Stimulated activated CD4-positive, alpha-beta T cell treated with anti-CD3 and anti-CD28 coated beads, Interleukin-4, amount 100 ng/mL, for 1 hour (primary cell): Measurements from ENCODE around the gene BACH2.
A peak's percentile ranks its signal among the peaks of the same experiment; 100 is the strongest.
"Not testable (repeated sequence)": the region's sequence is repeated elsewhere in the genome, so short reads cannot be mapped to it uniquely, and the experiment has no call there.

Source experiments
- DNase-seq: peaks from one replicate; pipeline ENCODE4 v3.0.0-alpha.2; 2020

BACH2 gene

DNA sequence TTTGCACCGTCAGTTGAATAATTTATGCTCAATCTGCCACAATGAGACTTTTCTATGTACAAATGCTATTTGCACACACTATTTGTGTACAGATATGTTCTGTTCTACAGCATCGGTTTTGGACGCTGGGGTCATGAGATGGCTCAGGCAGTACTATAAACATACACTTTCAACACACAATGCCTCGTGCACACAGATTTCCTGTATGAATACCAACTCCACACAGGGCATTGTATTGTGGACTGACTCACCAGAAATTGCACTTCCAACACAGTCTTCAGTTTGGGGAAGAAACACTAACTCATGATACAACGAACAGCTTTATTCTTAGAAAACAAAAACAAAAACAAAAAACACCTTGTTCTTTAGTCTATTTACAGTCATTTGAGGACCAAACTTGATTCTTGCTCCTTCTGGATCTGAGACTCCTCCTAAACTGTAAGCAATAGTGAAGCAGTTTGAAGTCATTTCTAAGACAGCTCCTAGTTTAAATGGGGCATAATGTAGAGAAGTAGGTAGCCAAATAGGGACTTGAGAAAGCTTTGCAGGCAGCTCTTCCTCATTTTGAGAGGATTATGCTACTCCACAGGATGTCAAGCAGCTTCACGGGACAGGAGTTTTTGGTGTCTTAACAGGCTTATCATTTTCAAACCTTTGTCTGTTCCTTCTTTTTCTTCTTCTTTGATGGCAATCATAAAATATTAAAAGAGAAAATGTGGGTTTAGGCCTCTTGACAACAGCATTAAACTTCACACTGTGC is 368.7 kb downstream of the BACH2 start:
- no peak for DNase-seq

GRCh38 chr6:89927264-89927663 is 369.4 kb downstream of the BACH2 start:
- no peak for DNase-seq

- no peak for DNase-seq
Observed at GRCh38 chr6:89925826-89926225, 370.8 kb downstream of the BACH2 start.

- no peak for DNase-seq
Observed at GRCh38 chr6:89924231-89924630, 372.4 kb downstream of the BACH2 start.

GRCh38 chr6:89921691-89922090 is 375.0 kb downstream of the BACH2 start:
- DNase-seq = no peak

GRCh38 chr6:89921197-89921596 is 375.4 kb downstream of the BACH2 start:
- DNase-seq = no peak

- DNase-seq = no peak
Observed at GRCh38 chr6:89917801-89918366, 378.8 kb downstream of the BACH2 start.

GRCh38 chr6:89917216-89917615 is 379.4 kb downstream of the BACH2 start:
- no peak for DNase-seq

DNA sequence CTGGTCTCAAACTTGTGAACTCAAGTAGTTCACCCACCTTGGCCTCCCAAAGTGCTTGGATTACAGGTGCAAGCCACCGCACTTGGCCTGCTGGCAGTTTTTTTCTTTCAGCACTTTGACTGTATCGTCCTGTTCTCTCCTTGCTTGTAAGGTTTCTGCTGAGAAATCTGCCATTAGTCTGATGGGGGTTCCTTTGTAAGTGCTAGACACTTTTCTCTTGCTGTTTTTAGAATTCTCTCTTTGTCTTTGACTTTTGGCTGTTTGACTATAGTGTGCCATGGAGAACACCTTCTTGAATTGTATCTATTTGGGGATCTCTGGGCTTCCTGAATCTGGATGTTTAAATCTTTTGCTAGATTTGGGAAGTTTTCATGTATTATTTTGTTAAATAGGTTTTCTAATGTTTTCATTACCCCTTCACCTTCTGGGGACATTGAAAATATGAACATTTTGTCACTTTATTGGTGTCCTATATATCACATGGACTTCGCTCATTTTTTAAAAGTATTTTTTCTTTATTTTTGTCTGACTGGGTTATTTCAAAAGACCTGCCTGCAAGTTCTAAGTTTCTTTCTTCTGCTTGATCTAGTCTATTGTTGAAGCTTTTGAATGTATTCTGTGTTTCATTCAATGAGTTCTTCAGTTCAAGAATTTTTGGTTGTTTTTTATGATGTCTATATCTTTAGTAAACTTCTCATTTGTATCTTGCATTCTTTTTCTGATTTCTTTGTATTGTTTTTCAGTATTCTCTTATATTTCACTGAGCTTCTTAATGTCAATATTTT is 380.3 kb downstream of the BACH2 start:
- DNase-seq = no peak

DNA sequence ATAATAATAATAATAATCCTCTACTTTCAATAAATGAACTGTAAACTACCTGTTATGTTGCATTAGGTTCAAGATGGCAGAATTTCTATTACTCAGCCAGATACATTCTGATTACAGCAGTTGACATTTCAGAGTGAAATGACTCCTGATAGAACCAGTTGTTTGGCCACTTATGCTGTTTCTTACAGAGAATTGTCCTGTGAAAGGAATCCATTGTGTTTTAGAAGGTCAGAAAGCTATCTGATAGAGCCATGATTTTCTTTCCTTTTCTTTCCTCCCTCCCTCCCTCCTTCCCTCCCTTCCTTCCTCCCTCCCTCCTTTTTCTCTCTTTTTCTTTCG is 385.8 kb downstream of the BACH2 start:
- no peak for DNase-seq

- not testable (repeated sequence) for DNase-seq
Observed at GRCh38 chr6:89910001-89910901, 386.4 kb downstream of the BACH2 start.

DNA sequence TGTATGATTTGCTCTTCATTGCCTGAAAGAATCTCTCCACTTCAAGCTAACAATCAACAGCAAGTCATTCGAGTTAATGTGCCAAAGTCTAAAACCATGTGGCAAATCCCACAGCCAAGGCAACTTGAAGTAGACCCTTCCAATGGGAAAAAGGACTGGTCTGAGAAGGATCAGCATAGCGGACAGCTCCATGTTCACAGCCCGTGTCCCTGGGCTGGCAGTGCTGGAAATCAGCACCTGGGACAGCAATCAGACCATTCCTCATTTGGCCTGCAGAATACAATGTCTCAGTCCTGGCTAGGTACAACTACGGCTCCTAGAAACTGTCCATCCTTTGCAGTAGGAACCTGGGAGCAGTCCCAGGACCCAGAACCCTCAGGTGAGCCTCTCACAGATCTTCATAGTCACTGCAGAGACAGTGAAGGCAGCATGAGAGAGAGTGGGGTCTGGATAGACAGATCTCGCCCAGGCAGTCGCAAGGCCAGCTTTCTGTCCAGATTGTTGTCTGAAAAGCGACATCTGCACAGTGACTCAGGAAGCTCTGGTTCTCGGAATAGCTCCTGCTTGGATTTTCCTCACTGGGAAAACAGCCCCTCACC is 401.3 kb downstream of the BACH2 start:
- no peak for DNase-seq

GRCh38 chr6:89894169-89894568 is 402.5 kb downstream of the BACH2 start, which contains the start of gene GJA10:
Gene GJA10, plus strand, starts transcription at chr6:89894469. Its CDS starts 0 bp downstream, at chr6:89894469.
- no peak for DNase-seq

DNA sequence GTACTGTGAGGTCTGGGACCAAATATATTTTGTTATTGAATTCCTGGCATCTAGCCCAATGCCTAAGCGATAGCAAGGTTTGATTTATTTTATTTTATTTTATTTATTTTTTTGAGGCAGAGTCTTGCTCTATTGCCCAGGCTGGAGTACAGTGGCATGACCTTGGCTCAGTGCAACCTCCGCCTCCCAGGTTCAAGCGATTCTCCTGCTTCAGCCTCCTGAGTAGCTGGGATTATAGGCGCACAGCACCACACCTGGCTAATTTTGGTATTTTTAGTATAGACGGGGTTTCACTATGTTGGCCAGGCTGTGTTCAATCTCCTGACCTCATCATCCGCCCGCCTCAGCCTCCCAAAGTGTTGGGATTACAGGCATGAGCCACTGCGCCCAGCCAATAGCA is 404.1 kb downstream of the BACH2 start:
- DNase-seq = not testable (repeated sequence)

- DNase-seq = not testable (repeated sequence)
Observed at GRCh38 chr6:89890845-89891528, 405.7 kb downstream of the BACH2 start.

GRCh38 chr6:89888871-89889270 is 407.8 kb downstream of the BACH2 start:
- no peak for DNase-seq

DNA sequence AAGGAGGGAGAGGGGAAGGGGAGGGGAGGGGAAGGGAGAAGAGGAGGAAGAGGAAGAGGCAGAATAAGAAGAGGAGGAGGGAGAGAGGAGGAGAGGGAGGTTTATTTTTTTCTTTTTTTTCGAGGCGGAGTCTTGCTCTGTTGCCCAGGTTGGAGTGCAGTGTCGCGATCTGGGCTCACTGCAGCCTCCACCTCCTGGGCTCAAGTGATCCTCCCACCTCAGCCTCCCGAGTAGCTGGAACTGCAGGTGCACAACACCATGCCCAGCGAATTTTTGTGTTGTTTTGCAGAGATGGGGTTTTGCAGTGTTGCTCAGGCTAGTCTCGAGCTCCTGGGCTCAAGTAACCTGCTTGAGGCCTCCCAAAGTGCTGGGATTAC is 408.5 kb downstream of the BACH2 start:
- no peak for DNase-seq

DNA sequence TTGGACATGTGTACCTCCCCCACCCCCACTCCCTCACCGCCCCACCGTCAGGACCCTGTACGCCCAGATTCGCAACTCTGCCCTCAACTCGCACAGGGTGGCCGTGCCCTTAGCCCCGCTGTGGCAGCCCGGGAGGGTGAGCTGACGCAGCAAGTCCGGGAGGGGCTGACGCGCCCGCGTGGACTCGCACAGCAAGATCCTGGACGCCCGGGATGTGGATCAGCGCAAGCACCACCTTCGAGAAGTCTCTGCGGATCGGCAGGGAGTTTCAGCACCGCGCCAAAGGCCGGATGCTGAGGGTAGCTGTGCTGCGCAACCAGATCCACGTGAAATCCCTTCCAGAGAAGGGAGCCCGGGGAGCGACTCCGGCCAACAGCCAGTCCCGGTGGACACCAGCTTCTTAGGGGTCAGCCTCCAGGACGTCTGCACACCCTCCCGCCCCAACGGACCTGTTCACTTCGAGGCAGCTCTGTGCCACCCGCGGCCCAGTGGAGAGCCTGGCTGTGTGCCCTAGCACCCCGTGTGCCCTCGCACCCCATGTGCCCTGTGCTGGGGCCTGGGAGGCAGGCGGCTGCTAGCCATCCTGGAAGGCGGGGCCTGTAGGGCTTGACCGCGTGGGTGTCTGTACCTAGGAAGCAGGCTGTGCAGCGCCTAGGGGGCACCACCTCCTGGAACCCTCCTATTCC is 409.0 kb downstream of the BACH2 start:
- peak; percentile 11 for DNase-seq

DNA sequence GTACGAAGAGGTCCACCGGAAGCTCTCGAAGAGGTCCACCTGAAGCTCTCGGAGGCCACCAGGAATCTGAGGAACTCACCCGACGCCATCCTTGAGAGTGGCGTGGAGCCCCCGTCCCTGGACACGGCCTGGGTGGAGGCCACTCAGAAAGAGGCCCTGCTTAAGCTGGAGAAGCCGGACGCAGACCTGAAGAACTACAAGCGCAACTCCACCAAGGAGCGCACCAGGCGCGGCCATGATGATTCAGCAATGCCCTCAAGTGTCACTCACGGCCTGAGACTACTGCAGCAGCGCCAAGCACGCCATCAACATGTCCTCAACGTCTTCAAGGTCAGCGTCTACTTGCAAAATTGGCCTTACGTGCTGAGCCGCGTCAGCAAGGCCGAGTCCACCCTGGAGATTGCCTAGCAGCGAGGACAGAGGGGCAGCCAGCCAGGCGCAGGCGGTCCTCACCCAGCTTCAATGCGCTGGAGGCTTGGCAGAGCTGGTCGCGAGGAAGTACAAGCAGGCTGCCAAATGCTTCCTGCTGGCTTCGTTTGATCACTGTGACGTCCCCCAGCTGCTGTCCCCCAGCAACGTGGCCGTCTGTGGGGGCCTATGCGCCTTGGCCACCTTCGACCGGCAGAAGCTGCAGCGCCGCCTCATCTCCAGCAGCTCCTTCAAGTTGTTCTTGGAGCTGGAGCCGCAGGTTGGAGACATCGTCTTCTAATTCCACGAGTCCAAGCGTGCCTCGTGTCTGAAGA is 410.1 kb downstream of the BACH2 start:
- no peak for DNase-seq
